Esophagus muscularis mucosa (tissue), 4 donors: ENCODE measurements around the gene SERINC5. TPM values are rescaled to one million over a fixed set of nuclear protein-coding genes. Genes with fewer than 3 reads are reported as not detected.

ENCODE experiments used
- DNase-seq: peaks from one replicate; pipeline ENCODE4 v3.0.0-alpha.2; 2017; ENCODE audit errors: extremely low spot score
- H3K27ac ChIP-seq, 4 donors: fragments of 200-600 bp; sonication (generic); replicated peaks in 1 of 4; 1 replicate in 3 of 4; 2 replicates in 1 of 4; pipeline ENCODE4 v1.5.1; 2016 to 2019; ENCODE audit warnings: mild to moderate bottlenecking in 1 of 4
- H3K27me3 ChIP-seq, 4 donors: fragments of 200-600 bp; sonication (generic); one replicate each; pipeline versions ENCODE4 v1.5.1 to v1.6.0; 2016 to 2019
- H3K36me3 ChIP-seq, 4 donors: fragments of 200-600 bp; sonication (generic); one replicate each; pipeline ENCODE4 v1.5.1; 2016 to 2019
- H3K4me1 ChIP-seq, 4 donors: fragments of 200-600 bp; sonication (generic); one replicate each; pipeline ENCODE4 v1.5.1; 2016 to 2019
- H3K4me3 ChIP-seq, 4 donors: fragments of 200-600 bp; sonication (generic); 1 replicate in 2 of 4; 2 replicates in 2 of 4; pipeline ENCODE4 v1.5.1; 2016 to 2019; ENCODE audit warnings: mild to moderate bottlenecking in 4 of 4, moderate library complexity in 1 of 4
- H3K9me3 ChIP-seq, 4 donors: fragments of 200-600 bp; sonication (generic); 1 replicate in 3 of 4; 2 replicates in 1 of 4; pipeline ENCODE4 v1.5.1; 2016 to 2019
- EP300 ChIP-seq: sonication (generic); formaldehyde crosslinking; IDR thresholded peaks from one replicate; pipeline ENCODE4 v1.6.1; 2017; ENCODE audit warnings: antibody characterized with exemption
- POLR2A ChIP-seq: fragments of 450-650 bp; IDR thresholded peaks from one replicate; pipeline ENCODE4 v1.6.1; 2017; ENCODE audit warnings: antibody characterized with exemption, moderate library complexity, mild to moderate bottlenecking, low read depth
- POLR2AphosphoS5 ChIP-seq, 2 donors: sonication (generic); formaldehyde crosslinking; IDR thresholded peaks; one replicate each; pipeline ENCODE4 v1.6.1; 2017; ENCODE audit warnings: antibody characterized with exemption in 2 of 2
- WGBS: methylation state at CpG from one replicate; pipeline ENCODE4 v1.1.5; 2018; 5-methylcytosine and 5-hydroxymethylcytosine counted together
- intact Hi-C: fragments of 100-400 bp; cut with DNase I; formaldehyde crosslinking; loops from one replicate; pipeline ENCODE4 v1.15.1; 2023
- total RNA-seq, 4 donors: library from RNA; depleted of rRNA; stranded (reverse); fragments of >200 nt; gene quantifications; one replicate each; pipeline versions ENCODE4 v1.1.0 to v1.2.1, GENCODE V29; 2016
- TF ChIP-seq, protein P1 (sequence below), 3 experiments: fragments of 200-600 bp in 2 of 3; fragments of 450-650 bp in 1 of 3; sonication (generic) in 2 of 3; IDR thresholded peaks; one replicate each; pipeline ENCODE4 v1.5.1; 2017 to 2019; ENCODE audit warnings: antibody characterized with exemption in 3 of 3, mild to moderate bottlenecking in 2 of 3, moderate library complexity in 1 of 3

SERINC5 gene
- total RNA-seq, 4 donors from 2014 or later, result 5.8 to 9.1 (median 8.3) TPM

GRCh38 chr5:80249901-80250300 lies 5.9 kb downstream of the SERINC5 start:
- intact Hi-C loops, result loop anchor here (5.0 to 10.0 kb wide), 3 partner anchors 58 to 155 kb away; partner anchors contain the start of gene ZFYVE16
- Histone ChIP-seq H3K9me3 (no peaks in the 10 kb centered on the region), H3K27ac (no peak overlapping the region), H3K36me3 (no peaks in the 10 kb centered on the region), H3K4me3 (no peak overlapping the region), H3K27me3 (no peaks in the 10 kb centered on the region), H3K4me1 (peaks cover 39 to 79% (median 55%) of the 10 kb centered on the region in 4 donors)
- no peak for DNase-seq
- TF ChIP-seq EP300, result no peak
- no peak for TF ChIP-seq POLR2AphosphoS5 (IDR thresholded peaks at IDR 0.05)
- TF ChIP-seq POLR2A, result no peak
- TF ChIP-seq, protein P1, sequence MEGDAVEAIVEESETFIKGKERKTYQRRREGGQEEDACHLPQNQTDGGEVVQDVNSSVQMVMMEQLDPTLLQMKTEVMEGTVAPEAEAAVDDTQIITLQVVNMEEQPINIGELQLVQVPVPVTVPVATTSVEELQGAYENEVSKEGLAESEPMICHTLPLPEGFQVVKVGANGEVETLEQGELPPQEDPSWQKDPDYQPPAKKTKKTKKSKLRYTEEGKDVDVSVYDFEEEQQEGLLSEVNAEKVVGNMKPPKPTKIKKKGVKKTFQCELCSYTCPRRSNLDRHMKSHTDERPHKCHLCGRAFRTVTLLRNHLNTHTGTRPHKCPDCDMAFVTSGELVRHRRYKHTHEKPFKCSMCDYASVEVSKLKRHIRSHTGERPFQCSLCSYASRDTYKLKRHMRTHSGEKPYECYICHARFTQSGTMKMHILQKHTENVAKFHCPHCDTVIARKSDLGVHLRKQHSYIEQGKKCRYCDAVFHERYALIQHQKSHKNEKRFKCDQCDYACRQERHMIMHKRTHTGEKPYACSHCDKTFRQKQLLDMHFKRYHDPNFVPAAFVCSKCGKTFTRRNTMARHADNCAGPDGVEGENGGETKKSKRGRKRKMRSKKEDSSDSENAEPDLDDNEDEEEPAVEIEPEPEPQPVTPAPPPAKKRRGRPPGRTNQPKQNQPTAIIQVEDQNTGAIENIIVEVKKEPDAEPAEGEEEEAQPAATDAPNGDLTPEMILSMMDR (IDR thresholded peaks at IDR 0.05), result no peak
- 71% methylated on average over 1 of the region's 1 CpG for WGBS

DNA sequence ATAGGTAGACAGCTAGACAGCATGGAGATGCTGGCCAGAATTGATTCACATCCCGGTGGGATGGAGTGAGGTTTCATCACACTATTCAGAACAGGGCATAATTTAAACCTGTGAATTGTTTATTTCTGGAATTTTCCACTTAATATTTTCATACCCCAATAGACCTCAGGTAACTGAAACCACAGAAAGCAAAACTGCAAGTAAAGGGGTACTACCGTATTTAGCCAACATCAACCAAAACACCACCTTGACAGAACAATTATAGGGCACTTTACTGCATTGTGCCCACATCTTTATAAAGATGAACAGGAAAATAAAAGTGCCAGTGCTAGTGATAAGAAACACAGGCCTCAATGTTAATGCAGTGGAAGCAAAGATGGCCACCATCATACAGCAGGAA lies 7.5 kb downstream of the SERINC5 start:
- Histone ChIP-seq H3K9me3 (no peaks in the 10 kb centered on the region), H3K4me3 (no peak overlapping the region), H3K36me3 (no peaks in the 10 kb centered on the region), H3K27ac (no peak overlapping the region), H3K4me1 (peaks cover 24 to 65% (median 40%) of the 10 kb centered on the region in 4 donors), H3K27me3 (no peaks in the 10 kb centered on the region)
- intact Hi-C loops, result no loop called here
- WGBS, result 100% methylated on average over 2 of the region's 2 CpGs
- no peak for DNase-seq
- TF ChIP-seq EP300 (no peak), POLR2AphosphoS5 (IDR thresholded peaks at IDR 0.05) (no peak), POLR2A (no peak)
- TF ChIP-seq, protein P1 (IDR thresholded peaks at IDR 0.05), result no peak

GRCh38 chr5:80246995-80247729 lies 8.7 kb downstream of the SERINC5 start:
- peaks cover 0 to 4% (median 0%) of the 10 kb centered on the region in 4 donors for H3K36me3 ChIP-seq
- DNase-seq, result no peak
- TF ChIP-seq EP300 (no peak), POLR2AphosphoS5 (IDR thresholded peaks at IDR 0.05) (peak; percentile 52 to 63)
- H3K4me3 ChIP-seq, result peak overlapping the region in 3 of 4 donors; percentile 8 to 35 (median 25)
- H3K27ac ChIP-seq, result peak overlapping the region; percentile 55 to 67 (median 57)
- 14% methylated on average over 6 of the region's 6 CpGs for WGBS
- H3K27me3 ChIP-seq, result no peaks in the 10 kb centered on the region
- peaks cover 0 to 6% (median 0%) of the 10 kb centered on the region in 4 donors for H3K9me3 ChIP-seq
- peaks cover 24 to 60% (median 37%) of the 10 kb centered on the region in 4 donors for H3K4me1 ChIP-seq
- intact Hi-C loops, result no loop called here

GRCh38 chr5:80246001-80246758 lies 9.7 kb downstream of the SERINC5 start:
- Histone ChIP-seq H3K27ac (peak overlapping the region in 3 of 4 donors; percentile 55 to 67 (median 55)), H3K9me3 (peaks cover 0 to 6% (median 0%) of the 10 kb centered on the region in 4 donors), H3K4me1 (peaks cover 24 to 52% (median 36%) of the 10 kb centered on the region in 4 donors), H3K4me3 (no peak overlapping the region), H3K27me3 (no peaks in the 10 kb centered on the region), H3K36me3 (peaks cover 0 to 4% (median 0%) of the 10 kb centered on the region in 4 donors)
- intact Hi-C loops, result no loop called here
- no peak for DNase-seq
- TF ChIP-seq, protein P1 (IDR thresholded peaks at IDR 0.05), result no peak
- TF ChIP-seq POLR2AphosphoS5 (IDR thresholded peaks at IDR 0.05) (no peak), EP300 (no peak), POLR2A (no peak)
- WGBS, result 40% methylated on average over 2 of the region's 2 CpGs

- no peak overlapping the region for H3K4me3 ChIP-seq
- TF ChIP-seq POLR2A (no peak), POLR2AphosphoS5 (IDR thresholded peaks at IDR 0.05) (no peak), EP300 (no peak)
- TF ChIP-seq, protein P1 (IDR thresholded peaks at IDR 0.05), result no peak
- H3K36me3 ChIP-seq, result peaks cover 0 to 4% (median 0%) of the 10 kb centered on the region in 4 donors
- no peak overlapping the region for H3K27ac ChIP-seq
- 100% methylated on average over 1 of the region's 1 CpG for WGBS
- H3K27me3 ChIP-seq, result no peaks in the 10 kb centered on the region
- H3K9me3 ChIP-seq, result peaks cover 0 to 6% (median 0%) of the 10 kb centered on the region in 4 donors
- no peak for DNase-seq
- intact Hi-C loops, result no loop called here
- peaks cover 40 to 58% (median 52%) of the 10 kb centered on the region in 4 donors for H3K4me1 ChIP-seq
Measured at GRCh38 chr5:80243567-80243966, 12.3 kb downstream of the SERINC5 start.
